NCI-H774 (cell line): ENCODE results near the gene PRKCE.
"Not testable (repeated sequence)": the region's sequence is repeated elsewhere in the genome, so short reads cannot be mapped to it uniquely, and the experiment has no call there.

Source experiments
- DNase-seq: peaks from one replicate; lab custom pipeline; 2025; lab: John Stamatoyannopoulos, UW

Gene PRKCE

DNA sequence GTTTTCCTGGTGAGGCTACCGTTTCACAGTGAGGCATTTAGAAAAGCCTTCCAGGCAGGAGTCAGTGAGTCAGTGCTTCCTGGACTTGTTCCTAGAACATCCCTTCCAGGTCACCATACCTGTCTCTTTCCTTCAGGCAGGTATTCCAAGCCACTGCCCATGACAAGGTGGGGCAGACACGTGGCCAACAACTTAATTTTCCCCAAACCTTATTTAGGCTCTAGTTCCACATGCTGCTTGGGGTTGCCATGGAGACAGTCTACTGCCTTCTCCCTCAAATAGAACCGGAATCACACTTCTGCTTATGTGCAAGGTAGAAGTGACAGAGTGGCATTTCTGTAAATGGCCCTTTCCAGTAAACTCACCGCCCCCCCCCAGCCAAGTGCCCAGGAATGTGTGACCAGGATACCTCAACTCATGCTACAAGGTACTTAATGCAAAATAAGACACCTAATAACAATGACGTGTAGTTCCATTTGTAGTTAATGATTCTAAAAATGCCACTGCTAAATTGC, 258.3 kb downstream of the PRKCE start:
- no peak for DNase-seq

DNA sequence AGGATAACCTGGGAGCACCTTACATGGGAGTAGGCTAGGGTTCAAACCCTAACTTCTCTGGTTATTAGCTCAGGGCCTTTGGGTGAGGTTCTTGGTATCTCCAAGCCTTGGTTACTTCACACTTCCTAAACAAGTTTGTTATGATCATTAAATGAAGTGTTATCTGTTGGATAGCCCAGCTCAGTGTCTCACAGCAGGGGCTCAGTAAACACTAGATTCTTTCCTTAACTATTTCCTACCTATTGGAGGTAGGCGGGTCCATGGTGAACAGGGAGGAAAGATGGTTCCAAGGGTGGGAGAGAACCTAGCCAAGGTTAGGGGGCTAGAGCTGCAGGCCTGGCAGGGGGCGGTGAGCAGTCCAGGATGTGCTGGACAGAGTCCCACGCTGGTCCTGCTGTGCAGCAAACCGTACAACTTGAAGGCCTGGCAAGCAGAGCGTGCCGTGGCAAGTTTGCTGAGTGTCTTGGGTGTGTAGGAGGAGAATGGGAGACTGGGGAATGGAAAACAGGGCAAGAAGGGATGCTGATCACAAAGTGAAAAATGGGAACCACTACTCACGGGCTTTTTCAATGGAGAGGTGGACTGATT, 259.1 kb downstream of the PRKCE start:
- no peak for DNase-seq

DNA sequence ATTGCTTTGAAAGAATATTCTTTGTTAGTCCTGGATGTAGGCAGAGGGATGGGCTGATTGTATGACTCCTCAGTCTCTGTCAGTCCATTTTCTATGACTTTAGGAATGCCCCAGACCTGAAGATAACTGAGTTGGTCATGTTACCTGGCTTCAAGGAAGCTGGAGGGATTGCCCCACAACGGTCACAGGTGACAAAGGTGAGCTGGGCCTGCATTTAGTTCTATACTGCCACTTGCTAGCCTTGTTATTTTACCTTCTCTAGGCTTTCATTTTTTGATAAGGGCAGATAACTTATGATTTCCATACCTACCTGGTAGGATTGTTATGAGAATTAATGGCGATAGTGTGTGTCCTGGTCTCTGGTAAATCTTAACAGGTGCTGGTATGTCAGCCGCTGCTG, 260.1 kb downstream of the PRKCE start:
- no peak for DNase-seq

- DNase-seq, result no peak
These were observed 260.6 kb downstream of the PRKCE start for GRCh38 chr2:45912109-45912508.

DNA sequence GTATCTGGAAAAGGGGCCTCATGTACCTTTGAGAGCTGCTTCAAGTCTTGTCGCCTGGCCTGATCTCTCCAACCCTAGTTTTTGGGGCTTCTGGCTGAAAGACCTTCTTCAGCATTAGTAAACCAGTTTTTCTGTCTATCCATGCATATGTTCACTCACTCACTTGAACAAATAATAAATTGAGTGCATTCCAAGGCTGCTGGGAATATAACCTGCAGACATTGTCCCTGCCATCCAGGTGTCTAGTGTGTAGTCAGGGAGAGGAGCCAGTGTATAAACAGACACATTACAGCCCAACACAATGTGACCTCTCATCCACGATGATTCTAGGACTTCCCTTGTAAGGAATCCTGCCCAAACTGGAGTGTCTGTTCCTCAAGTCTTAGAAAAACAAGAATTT, 262.1 kb downstream of the PRKCE start:
- no peak for DNase-seq

- DNase-seq, result no peak
These were observed 264.0 kb downstream of the PRKCE start for GRCh38 chr2:45915523-45915922.

GRCh38 chr2:45917561-45918176, 266.2 kb downstream of the PRKCE start:
- not testable (repeated sequence) for DNase-seq

DNA sequence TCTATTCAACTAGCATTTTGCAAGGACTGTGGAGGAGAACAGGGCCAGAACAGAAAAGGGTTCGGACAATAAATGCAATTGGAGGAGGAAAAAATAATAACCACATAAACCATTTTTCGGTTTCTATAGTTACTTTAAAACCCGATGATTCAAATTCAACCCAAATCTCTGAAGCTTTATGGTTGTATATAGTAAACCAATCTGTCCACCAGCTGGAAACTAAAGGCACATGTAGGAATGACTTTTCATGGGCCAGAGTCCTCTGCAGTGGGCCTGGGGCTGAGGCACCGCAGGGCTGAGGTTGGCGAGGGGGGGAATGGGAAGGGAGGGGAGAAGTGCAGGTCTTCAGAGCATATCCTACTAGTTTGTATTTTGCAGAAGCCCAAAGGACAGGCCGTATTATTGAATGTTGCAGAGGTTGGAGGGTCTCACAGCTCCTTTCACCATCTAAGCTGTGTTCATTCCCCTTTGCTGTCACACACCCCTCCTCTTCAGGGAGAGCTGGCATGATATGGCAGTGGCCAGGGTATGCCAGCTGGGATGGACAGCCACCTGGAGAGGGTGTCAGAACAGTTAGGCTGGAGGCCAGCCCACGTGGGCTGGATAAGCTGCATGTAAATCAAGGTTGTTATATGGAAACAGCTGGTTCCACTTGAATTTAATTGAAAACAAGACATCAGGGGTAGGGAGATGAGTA, 267.1 kb downstream of the PRKCE start:
- peak; percentile 72 for DNase-seq

DNA sequence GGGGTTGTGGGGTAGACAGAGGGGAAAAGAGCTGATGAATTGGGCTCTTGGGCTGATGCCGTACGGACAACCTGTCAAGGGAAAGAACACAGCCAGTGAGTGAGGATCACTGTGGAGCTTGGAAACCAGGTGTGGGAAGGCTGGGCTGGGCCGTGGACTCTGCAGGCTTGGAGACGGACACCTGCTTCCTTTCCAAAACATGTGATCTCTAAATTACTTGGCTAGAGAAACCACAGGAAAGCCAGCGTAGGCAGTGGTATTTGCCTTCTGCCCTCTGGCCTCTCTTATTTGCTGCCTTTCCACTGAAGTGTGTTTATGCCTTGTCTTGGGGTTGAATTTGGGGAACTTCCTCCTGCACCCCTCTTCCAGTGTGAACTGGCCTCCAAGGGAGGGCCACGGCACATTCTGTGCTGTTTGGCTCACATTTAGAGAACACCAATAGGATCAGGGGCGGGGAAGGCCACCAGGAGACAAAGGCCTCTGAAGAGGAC, 267.7 kb downstream of the PRKCE start:
- peak; percentile 72 for DNase-seq

GRCh38 chr2:45919711-45920111, 268.2 kb downstream of the PRKCE start:
- no peak for DNase-seq

DNA sequence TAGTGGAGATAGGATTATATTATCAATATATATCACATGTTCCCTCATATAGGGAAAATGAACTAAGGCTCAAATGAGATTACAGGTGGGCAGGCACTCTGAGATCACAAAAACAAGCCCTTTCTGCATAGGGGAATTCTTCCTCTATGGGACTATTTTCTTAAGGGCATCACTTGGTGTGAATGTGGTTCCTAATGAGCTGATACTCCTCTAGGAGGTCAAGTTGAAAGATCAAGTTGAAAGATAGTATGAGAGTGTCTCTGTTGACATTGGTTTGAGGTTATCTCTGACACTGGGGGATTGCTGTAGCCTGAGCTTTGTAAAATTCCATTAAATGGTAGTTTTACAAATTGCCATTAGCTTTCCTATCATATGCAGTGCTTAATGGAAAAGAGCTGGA, 270.4 kb downstream of the PRKCE start:
- no peak for DNase-seq

DNA sequence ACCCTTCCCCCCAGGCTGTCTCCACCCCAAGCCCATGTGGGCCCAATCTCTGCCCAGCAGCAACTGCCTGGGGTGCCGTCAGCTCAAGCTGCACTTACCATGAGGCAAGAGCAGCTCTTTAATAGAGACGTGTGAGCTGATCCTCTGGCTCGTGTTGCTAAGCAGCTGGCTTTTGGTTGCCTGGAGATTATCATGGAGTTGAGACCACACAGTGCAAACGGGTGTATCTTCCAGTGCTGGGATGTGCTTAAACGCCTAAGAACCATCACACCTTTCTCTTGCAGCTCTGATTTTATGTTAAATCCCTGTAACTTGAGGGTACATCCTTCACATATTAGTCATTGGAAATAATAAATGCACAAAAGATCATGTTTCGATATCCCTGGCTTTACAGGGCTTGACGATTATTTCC, 271.1 kb downstream of the PRKCE start:
- DNase-seq, result peak; percentile 60

- no peak for DNase-seq
These were observed 272.2 kb downstream of the PRKCE start for GRCh38 chr2:45923701-45924100.

DNA sequence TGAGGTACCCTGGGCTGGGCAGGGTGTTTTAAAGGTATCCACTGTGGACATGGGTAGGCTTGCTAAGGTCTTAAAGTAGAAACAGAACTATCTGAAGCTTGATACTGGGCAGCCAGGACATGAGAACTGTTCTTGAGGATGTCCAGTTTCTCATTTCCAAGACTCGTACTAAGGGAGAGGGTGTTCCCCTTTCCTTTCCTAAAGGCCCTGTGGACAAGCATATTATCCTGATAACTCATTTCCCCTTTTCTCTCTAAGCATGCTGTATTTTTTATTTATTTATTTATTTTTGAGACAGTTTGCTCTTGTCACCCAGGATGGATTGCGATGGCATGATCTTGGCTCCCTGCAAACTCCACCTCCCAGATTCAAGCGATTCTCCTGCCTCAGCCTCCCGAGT, 273.6 kb downstream of the PRKCE start:
- DNase-seq, result no peak

DNA sequence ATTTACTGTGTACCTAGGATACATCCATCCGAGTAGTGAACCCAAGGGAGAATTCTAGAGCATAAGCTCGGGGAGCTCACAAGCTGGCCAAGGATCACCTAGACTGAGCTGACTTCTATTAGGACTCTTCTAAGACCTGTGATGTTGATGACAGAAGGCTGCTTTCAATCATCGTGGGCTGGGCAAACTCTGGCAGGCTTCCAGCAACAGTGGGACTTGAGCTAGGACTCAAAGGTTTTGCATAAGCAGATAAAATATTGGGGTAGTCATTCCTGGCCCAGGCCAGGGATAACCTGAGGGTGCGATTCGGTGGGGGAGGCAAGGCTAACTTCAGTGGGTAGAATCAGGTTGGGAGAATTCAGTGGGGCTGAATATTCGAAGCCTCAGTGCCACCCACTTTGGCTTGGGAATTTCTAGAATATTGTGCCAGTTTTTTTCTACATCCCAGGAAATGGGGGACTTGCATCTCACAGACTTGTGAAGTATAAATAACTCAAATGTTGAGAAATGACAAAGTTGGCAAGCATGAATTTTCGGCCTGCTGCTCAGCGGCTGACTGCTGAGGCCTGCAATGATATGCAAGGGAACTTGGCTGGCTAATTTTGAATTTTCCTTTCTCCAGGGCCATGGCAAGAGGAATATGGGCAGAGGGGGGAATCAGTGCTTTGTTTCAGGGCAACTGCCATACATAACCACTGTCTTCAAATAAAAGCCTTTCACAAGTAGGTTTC, 274.3 kb downstream of the PRKCE start:
- DNase-seq, result no peak

DNA sequence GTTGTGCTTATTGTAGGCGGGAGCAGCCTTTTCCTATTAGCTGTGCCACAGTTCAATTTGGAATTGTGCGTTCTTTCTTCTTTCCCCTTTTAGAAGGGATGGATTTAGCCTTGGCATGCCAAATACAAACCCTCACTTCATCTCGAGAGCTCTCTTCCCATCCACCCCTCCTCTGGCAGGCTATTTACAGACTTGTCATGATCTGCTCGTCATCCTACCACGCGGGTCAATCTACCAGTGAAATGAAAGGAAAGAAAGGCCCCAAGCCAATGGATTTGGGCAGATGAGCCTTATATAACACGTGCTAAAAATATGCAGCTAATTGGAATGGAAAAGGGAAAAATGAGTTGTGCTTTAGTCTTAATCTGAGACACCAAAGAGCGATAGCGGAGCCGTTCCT, 277.5 kb downstream of the PRKCE start:
- no peak for DNase-seq

- DNase-seq, result no peak
These were observed 278.4 kb downstream of the PRKCE start for GRCh38 chr2:45929674-45930395.

DNA sequence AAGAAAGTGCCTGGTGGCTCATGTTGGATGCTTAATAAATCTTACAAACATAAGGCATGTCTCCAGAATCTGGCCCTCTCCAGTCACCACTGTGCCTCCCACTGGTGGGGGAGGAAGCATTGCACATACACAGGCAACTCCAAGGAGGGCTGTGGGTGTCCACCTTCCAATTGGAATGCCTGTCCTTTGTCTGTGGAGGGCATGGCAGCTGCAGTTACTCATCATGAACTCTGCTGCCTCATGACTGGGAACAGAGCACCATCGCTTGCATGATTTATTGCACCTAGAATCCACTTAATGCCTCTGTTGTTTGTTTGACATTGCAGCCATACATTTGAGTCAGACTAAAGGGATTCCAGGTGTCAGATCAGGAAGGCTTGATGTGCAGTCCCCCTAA, 278.9 kb downstream of the PRKCE start:
- DNase-seq, result peak; percentile 48

DNA sequence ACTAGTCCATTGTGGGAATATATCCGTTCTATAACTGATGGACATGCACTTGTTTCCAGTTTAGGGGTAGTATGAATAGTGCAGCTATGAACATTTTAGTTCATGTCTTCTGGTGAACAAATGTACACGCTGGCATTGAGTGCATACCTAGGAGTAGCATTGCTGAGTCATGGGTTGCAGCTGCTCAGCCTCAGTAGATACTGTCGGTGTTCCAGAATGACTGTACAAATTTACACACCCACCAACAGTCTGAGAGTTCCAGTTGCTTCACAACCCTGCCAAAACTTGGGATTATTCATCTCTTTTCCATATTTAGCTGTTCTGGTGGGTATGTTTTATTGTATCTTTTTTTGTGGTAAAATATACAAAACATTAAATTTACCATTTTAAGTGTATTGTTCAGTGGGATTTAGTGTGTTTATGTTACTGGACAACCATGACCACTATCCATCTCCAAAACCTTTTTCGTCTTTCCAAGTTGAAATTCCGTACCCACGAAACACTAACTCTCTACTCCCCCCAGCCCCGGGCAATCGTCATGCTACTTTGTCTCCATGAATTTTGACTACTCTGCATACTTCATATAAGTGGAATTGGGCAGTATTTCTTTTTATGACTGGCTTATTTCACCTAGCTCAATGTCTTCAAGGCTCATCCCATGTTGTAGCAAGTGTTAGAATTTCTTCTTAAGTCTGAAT, 281.0 kb downstream of the PRKCE start:
- no peak for DNase-seq

GRCh38 chr2:45935791-45936622, 284.5 kb downstream of the PRKCE start:
- peak; percentile 78 for DNase-seq
